NB4 (cell line): ENCODE data around the gene THRA.

ENCODE experiments used
- DNase-seq: peaks from one replicate; pipeline ENCODE4 v3.0.0; 2010; ENCODE audit warnings: low read depth
- H3K4me3 ChIP-seq: one replicate; pipeline ENCODE4 v1.5.1; 2011; ENCODE audit warnings: mild to moderate bottlenecking, low read depth, low read length, moderate library complexity
- CTCF ChIP-seq: IDR thresholded peaks from one replicate; pipeline ENCODE4 v1.5.1; 2012; ENCODE audit warnings: low read depth, low read length
- MAX ChIP-seq: IDR thresholded peaks from 2 replicates; pipeline ENCODE4 v1.6.1; 2011; ENCODE audit warnings: low read depth, low read length
- MYC ChIP-seq: IDR thresholded peaks from 2 replicates; pipeline ENCODE4 v1.6.1; 2011; ENCODE audit warnings: low read depth, low read length
- POLR2A ChIP-seq: IDR thresholded peaks from 2 replicates; pipeline ENCODE4 v1.6.1; 2011; ENCODE audit warnings: mild to moderate bottlenecking; ENCODE audit not compliant: insufficient read length; ENCODE audit errors: extremely low read depth

THRA gene

GRCh38 chr17:40017422-40018080 lies 45.2 kb upstream of the THRA start:
- no peak overlapping the region for H3K4me3 ChIP-seq
- TF ChIP-seq POLR2A, result no peak
- no peak for TF ChIP-seq MYC
- no peak for TF ChIP-seq CTCF
- DNase-seq, result no peak

- TF ChIP-seq MAX (no peak), MYC (no peak), POLR2A (no peak), CTCF (no peak)
- DNase-seq, result no peak
- H3K4me3 ChIP-seq, result no peak overlapping the region
Observed at GRCh38 chr17:40018211-40019121, 44.3 kb upstream of the THRA start.

- DNase-seq, result no peak
- no peak overlapping the region for H3K4me3 ChIP-seq
- no peak for TF ChIP-seq POLR2A
- TF ChIP-seq CTCF, result no peak
- TF ChIP-seq MYC, result no peak
- no peak for TF ChIP-seq MAX
Observed at GRCh38 chr17:40019140-40019991, 43.4 kb upstream of the THRA start.

GRCh38 chr17:40020146-40020545 lies 42.6 kb upstream of the THRA start:
- no peak overlapping the region for H3K4me3 ChIP-seq
- TF ChIP-seq MAX (no peak), MYC (no peak), CTCF (no peak), POLR2A (no peak)
- no peak for DNase-seq

GRCh38 chr17:40021451-40021971 lies 41.3 kb upstream of the THRA start:
- TF ChIP-seq POLR2A (no peak), MAX (no peak), MYC (no peak), CTCF (no peak)

More at GRCh38 chr17:40021451-40021971, 41.3 kb upstream of the THRA start:
- H3K4me3 ChIP-seq, result no peak overlapping the region
- no peak for DNase-seq
